HCT116 (cell line): ENCODE measurements around the gene FKBP1C. TPM values are rescaled to one million over a fixed set of nuclear protein-coding genes. Genes with fewer than 3 reads are reported as not detected.

ENCODE experiments used
- ATAC-seq: fragments of 200-7000 bp; cut with Tn5 transposase; 2 replicates; pipeline ENCODE4 v1.9.1; 2020; ENCODE audit warnings: mild to moderate bottlenecking, moderate library complexity
- BruUV-seq: library from RNA; stranded (reverse); fragments of 400-500 nt; replicated peaks from 2 replicates; lab custom pipeline; 2021; lab: Mats Ljungman, UMichigan
- CTCF ChIA-PET: fragments of 300-600 bp; sonication (Branson Sonifier 250); formaldehyde crosslinking; loops from one replicate; lab custom pipeline; 2021; ENCODE audit warnings: antibody characterized with exemption; lab: Charles Lee
- POLR2A ChIA-PET: fragments of 300-600, 350-600 bp; sonication (Branson Sonifier 250); formaldehyde crosslinking; loops from one replicate; lab custom pipeline; 2021; ENCODE audit warnings: antibody characterized with exemption; lab: Charles Lee
- RAD21 ChIA-PET, 2 experiments: fragments of 300-600 bp; sonication (Branson Sonifier 250); formaldehyde crosslinking; loops; one replicate each; lab custom pipeline; 2023; ENCODE audit warnings: low total read pairs in 2 of 2; ENCODE audit not compliant: uncharacterized antibody in 2 of 2, unreplicated experiment in 2 of 2, low non-redundant PET in 1 of 2; lab: Charles Lee
- DNase-seq: peaks from one replicate; pipeline ENCODE4 v3.0.0-alpha.2; 2010; ENCODE audit warnings: low read depth, low spot score
- H2AFZ ChIP-seq: fragments of 200-600 bp; shearing (Covaris generic), sonication (generic); 2 replicates; pipeline ENCODE4 v1.6.1; 2017; ENCODE audit warnings: low read depth, mixed run types, mixed read lengths, antibody characterized with exemption, low read length; ENCODE audit not compliant: poor library complexity, severe bottlenecking
- H3K27ac ChIP-seq: 2 replicates; pipeline ENCODE4 v1.5.1; 2012; ENCODE audit warnings: low read depth, low read length
- H3K27me3 ChIP-seq: fragments of 200-600 bp; sonication (generic); 2 replicates; pipeline ENCODE4 v1.6.1; 2016; ENCODE audit warnings: mixed run types, low read length, mixed read lengths; ENCODE audit not compliant: insufficient read depth
- H3K36me3 ChIP-seq, 2 experiments: fragments of 200-500 bp in 1 of 2; fragments of 200-600 bp in 1 of 2; sonication (Bioruptor generic) in 1 of 2; sonication (generic) in 1 of 2; 2 replicates each; pipeline versions ENCODE4 v1.5.1 to v1.6.1; 2014 to 2016; ENCODE audit warnings: low read length in 2 of 2, inconsistent platforms in 1 of 2, mixed read lengths in 1 of 2, mixed run types in 1 of 2; ENCODE audit not compliant: insufficient read depth in 2 of 2, control insufficient read depth in 1 of 2
- H3K4me1 ChIP-seq, 2 experiments: fragments of 200-600 bp in 1 of 2; sonication (generic) in 1 of 2; 2 replicates each; pipeline versions ENCODE4 v1.5.1 to v1.6.1; 2012 to 2017; ENCODE audit warnings: low read length in 2 of 2, inconsistent platforms in 1 of 2, mild to moderate bottlenecking in 1 of 2, mixed read lengths in 1 of 2, mixed run types in 1 of 2, moderate library complexity in 1 of 2; ENCODE audit not compliant: insufficient read depth in 2 of 2, control insufficient read depth in 1 of 2
- H3K4me2 ChIP-seq: fragments of 200-600 bp; sonication (generic); 2 replicates; pipeline ENCODE4 v1.6.1; 2017; ENCODE audit warnings: mixed run types, low read length, mixed read lengths
- H3K4me3 ChIP-seq, 2 experiments: fragments of 200-600 bp in 1 of 2; sonication (generic) in 1 of 2; replicated peaks in 1 of 2; 2 replicates each; pipeline ENCODE4 v1.5.1; 2011 to 2016; ENCODE audit warnings: low read length in 2 of 2, control low read depth in 1 of 2, low read depth in 1 of 2, mild to moderate bottlenecking in 1 of 2, mixed read lengths in 1 of 2, mixed run types in 1 of 2
- H3K79me2 ChIP-seq: fragments of 200-600 bp; sonication (generic); 2 replicates; pipeline ENCODE4 v1.6.1; 2017; ENCODE audit warnings: mild to moderate bottlenecking, mixed run types, low read length, moderate library complexity, mixed read lengths; ENCODE audit not compliant: insufficient read depth
- H3K9ac ChIP-seq: fragments of 200-600 bp; sonication (generic); 2 replicates; pipeline ENCODE4 v1.6.1; 2016; ENCODE audit warnings: low read length, mixed read lengths
- H3K9me2 ChIP-seq: fragments of 200-600 bp; sonication (generic), shearing (Covaris generic); 2 replicates; pipeline ENCODE4 v1.6.1; 2017; ENCODE audit warnings: mixed run types, mild to moderate bottlenecking, moderate library complexity; ENCODE audit not compliant: insufficient read depth
- H3K9me3 ChIP-seq, 2 experiments: fragments of 200-500 bp in 1 of 2; fragments of 200-600 bp in 1 of 2; sonication (Bioruptor generic) in 1 of 2; sonication (generic) in 1 of 2; 2 replicates each; pipeline ENCODE4 v1.6.1; 2014 to 2017; ENCODE audit warnings: low read length in 2 of 2, mixed read lengths in 2 of 2, inconsistent platforms in 1 of 2, low read depth in 1 of 2, mild to moderate bottlenecking in 1 of 2, mixed run types in 1 of 2, moderate library complexity in 1 of 2; ENCODE audit not compliant: control insufficient read depth in 1 of 2, insufficient read depth in 1 of 2
- H4K20me1 ChIP-seq: fragments of 200-600 bp; sonication (generic), shearing (Covaris generic); 2 replicates; pipeline ENCODE4 v1.6.1; 2017; ENCODE audit warnings: mixed run types, mild to moderate bottlenecking, moderate library complexity; ENCODE audit not compliant: insufficient read depth
- ATF3 ChIP-seq: IDR thresholded peaks from 2 replicates; pipeline ENCODE4 v1.6.1; 2012
- CBX3 ChIP-seq: IDR thresholded peaks from 2 replicates; pipeline ENCODE4 v1.6.1; 2012; ENCODE audit warnings: low read depth
- CTCF ChIP-seq, 3 experiments: fragments of 200-600 bp in 1 of 3; sonication (generic) in 1 of 3; IDR thresholded peaks in 2 of 3; conservative IDR thresholded peaks in 1 of 3; 2 replicates each; pipeline ENCODE4 v1.5.1; 2012 to 2017; ENCODE audit warnings: low read depth in 2 of 3, low read length in 2 of 3, antibody characterized with exemption in 1 of 3, borderline replicate concordance in 1 of 3, control low read depth in 1 of 3, mild to moderate bottlenecking in 1 of 3, mixed read lengths in 1 of 3, mixed run types in 1 of 3, moderate library complexity in 1 of 3; ENCODE audit not compliant: insufficient read depth in 1 of 3
- ELF1 ChIP-seq: IDR thresholded peaks from 2 replicates; pipeline ENCODE4 v1.6.1; 2012; ENCODE audit warnings: low read depth, borderline replicate concordance
- EZH2 ChIP-seq: fragments of 200-600 bp; sonication (generic); IDR thresholded peaks from 2 replicates; pipeline ENCODE4 v1.6.1; 2017; ENCODE audit warnings: antibody characterized with exemption, mixed run types
- JUND ChIP-seq: IDR thresholded peaks from 2 replicates; pipeline ENCODE4 v1.6.1; 2012
- RAD21 ChIP-seq: IDR thresholded peaks from 2 replicates; pipeline ENCODE4 v1.6.1; 2012; ENCODE audit warnings: low read depth, mild to moderate bottlenecking
- TCF7L2 ChIP-seq: IDR thresholded peaks from 2 replicates; pipeline ENCODE4 v1.7.0; 2011; ENCODE audit warnings: borderline replicate concordance, inconsistent platforms; ENCODE audit not compliant: insufficient read depth, insufficient read length; ENCODE audit errors: extremely low read depth
- YY1 ChIP-seq: IDR thresholded peaks from 2 replicates; pipeline ENCODE4 v1.6.1; 2011; ENCODE audit warnings: low read length, low read depth, moderate library complexity, mild to moderate bottlenecking; ENCODE audit not compliant: insufficient replicate concordance; ENCODE audit errors: extremely low read depth
- ZBTB33 ChIP-seq: IDR thresholded peaks from 2 replicates; pipeline ENCODE4 v1.6.1; 2011; ENCODE audit warnings: mild to moderate bottlenecking, low read length, moderate library complexity; ENCODE audit not compliant: insufficient replicate concordance; ENCODE audit errors: extremely low read depth
- ZNF274 ChIP-seq: fragments of 200-500 bp; sonication (Bioruptor generic); IDR thresholded peaks from 2 replicates; pipeline ENCODE4 v1.6.1; 2014; ENCODE audit warnings: mild to moderate bottlenecking, low read depth, low read length, inconsistent platforms
- intact Hi-C: fragments of 100-400 bp; cut with micrococcal nuclease; formaldehyde crosslinking; loops from 2 replicates; pipeline ENCODE4 v1.10.0; 2022
- total RNA-seq: library from RNA; stranded (reverse); gene quantifications from one replicate; pipeline ENCODE4 v1.2.1, GENCODE V29; 2021; ENCODE audit not compliant: unreplicated experiment

FKBP1C gene
- total RNA-seq, 1 experiment from 2014 or later, result 1.6 TPM

GRCh38 chr6:63197741-63198140, 13.5 kb upstream of the FKBP1C start:
- ChIA-PET POLR2A (no interaction called here), CTCF (no interaction called here), RAD21 (no interaction called here)
- Histone ChIP-seq H3K4me1 (no peaks in the 10 kb centered on the region), H3K4me2 (no peak overlapping the region), H3K36me3 (no peaks in the 10 kb centered on the region), H3K9me2 (no peaks in the 10 kb centered on the region), H3K27me3 (no peaks in the 10 kb centered on the region), H3K79me2 (no peaks in the 10 kb centered on the region), H3K4me3 (no peak overlapping the region), H3K9ac (no peak overlapping the region), H2AFZ (no peak overlapping the region), H4K20me1 (no peaks in the 10 kb centered on the region), H3K27ac (no peak overlapping the region), H3K9me3 (no peaks in the 10 kb centered on the region)
- ATAC-seq (no peak), DNase-seq (no peak)
- BruUV-seq, result no TSS peak
- no peak for TF ChIP-seq ELF1
- no peak for TF ChIP-seq ZNF274
- no peak for TF ChIP-seq ZBTB33
- TF ChIP-seq EZH2, result no peak
- no peak for TF ChIP-seq YY1
- TF ChIP-seq CTCF (IDR thresholded peaks at IDR 0.05 in 2 of 3, conservative IDR thresholded peaks at IDR 0.05 in 1 of 3; ENCODE audit: borderline replicate concordance in 1 of 3, insufficient read depth in 1 of 3, low read depth in 2 of 3, low read length in 2 of 3), result no peak
- no peak for TF ChIP-seq TCF7L2
- TF ChIP-seq ATF3, result no peak
- TF ChIP-seq RAD21, result no peak
- TF ChIP-seq JUND, result no peak
- TF ChIP-seq CBX3, result no peak
- intact Hi-C loops, result no loop called here
